GM23338 (cell line): Measurements from ENCODE around the gene BCAS3. TPM values are rescaled to one million over a fixed set of nuclear protein-coding genes. Genes with fewer than 3 reads are reported as not detected.

Experiments
- ATAC-seq: fragments of 200-7000 bp; cut with Tn5 transposase; 3 replicates; pipeline ENCODE4 v1.9.1; 2020
- DNase-seq: peaks from one replicate; pipeline ENCODE4 v3.0.0-alpha.2; 2015; ENCODE audit warnings: low spot score
- H2AFZ ChIP-seq: fragments of 200-600 bp; sonication (generic); 2 replicates; pipeline ENCODE4 v1.8.0; 2016; ENCODE audit warnings: antibody characterized with exemption, mild to moderate bottlenecking, moderate library complexity
- H3F3A ChIP-seq: fragments of 200-600 bp; sonication (generic); replicated peaks from 2 replicates; pipeline ENCODE4 v1.8.0; 2017; ENCODE audit warnings: antibody characterized with exemption, mixed run types, low read depth
- H3K27ac ChIP-seq: fragments of 200-600 bp; sonication (generic); 2 replicates; pipeline ENCODE4 v1.6.1; 2016; ENCODE audit warnings: low read depth
- H3K27me3 ChIP-seq: fragments of 200-600 bp; sonication (generic); 2 replicates; pipeline ENCODE4 v1.8.0; 2016; ENCODE audit warnings: mild to moderate bottlenecking, mixed run types, moderate library complexity; ENCODE audit not compliant: insufficient read depth
- H3K36me3 ChIP-seq: fragments of 200-600 bp; sonication (generic); 2 replicates; pipeline ENCODE4 v1.8.0; 2016; ENCODE audit warnings: mild to moderate bottlenecking; ENCODE audit not compliant: insufficient read depth
- H3K4me1 ChIP-seq: fragments of 200-600 bp; sonication (generic); 2 replicates; pipeline ENCODE4 v1.8.0; 2016; ENCODE audit warnings: mild to moderate bottlenecking, moderate library complexity; ENCODE audit not compliant: insufficient read depth
- H3K4me2 ChIP-seq: fragments of 200-600 bp; sonication (generic); 2 replicates; pipeline ENCODE4 v1.7.1; 2017; ENCODE audit warnings: mixed run types
- H3K4me3 ChIP-seq: fragments of 200-600 bp; sonication (generic); 2 replicates; pipeline ENCODE4 v1.6.1; 2016; ENCODE audit warnings: mixed run types
- H3K79me2 ChIP-seq: fragments of 200-600 bp; sonication (generic); replicated peaks from 2 replicates; pipeline ENCODE4 v1.8.0; 2017; ENCODE audit warnings: mild to moderate bottlenecking; ENCODE audit not compliant: insufficient read depth
- H3K9me2 ChIP-seq: fragments of 200-600 bp; sonication (generic); 2 replicates; pipeline ENCODE4 v1.8.0; 2017; ENCODE audit not compliant: insufficient read depth
- H4K20me1 ChIP-seq: fragments of 200-600 bp; sonication (generic); replicated peaks from 2 replicates; pipeline ENCODE4 v1.8.0; 2017; ENCODE audit warnings: mild to moderate bottlenecking; ENCODE audit not compliant: insufficient read depth
- H3K27ac Mint-ChIP-seq: 2 replicates; pipeline ENCODE4 v1.8.0; 2020; ENCODE audit warnings: inconsistent platforms, mild to moderate bottlenecking, moderate library complexity, mixed read lengths
- H3K27me3 Mint-ChIP-seq: 3 replicates; pipeline ENCODE4 v1.8.0; 2022; ENCODE audit warnings: low read depth, mild to moderate bottlenecking, moderate library complexity, mixed read lengths, inconsistent platforms; ENCODE audit not compliant: insufficient read depth, poor library complexity
- H3K36me3 Mint-ChIP-seq: 3 replicates; pipeline ENCODE4 v1.8.0; 2021; ENCODE audit warnings: low read depth, mild to moderate bottlenecking, inconsistent platforms, moderate library complexity, mixed read lengths
- H3K4me1 Mint-ChIP-seq: 3 replicates; pipeline ENCODE4 v1.8.0; 2020; ENCODE audit warnings: mild to moderate bottlenecking, inconsistent platforms, mixed read lengths
- H3K4me3 Mint-ChIP-seq: 3 replicates; pipeline ENCODE4 v1.8.0; 2021; ENCODE audit warnings: moderate library complexity, mild to moderate bottlenecking, inconsistent platforms, mixed read lengths
- H3K9me3 Mint-ChIP-seq: 3 replicates; pipeline ENCODE4 v1.8.0; 2020; ENCODE audit warnings: moderate library complexity, mild to moderate bottlenecking, inconsistent platforms, mixed read lengths
- ETS1 ChIP-seq: IDR thresholded peaks from 2 replicates; pipeline ENCODE4 v1.6.1; 2016; ENCODE audit warnings: antibody characterized with exemption
- EZH2 ChIP-seq: fragments of 200-600 bp; sonication (generic); IDR thresholded peaks from one replicate; pipeline ENCODE4 v1.8.0; 2017; ENCODE audit warnings: antibody characterized with exemption, mild to moderate bottlenecking, low read depth; ENCODE audit not compliant: unreplicated experiment
- REST ChIP-seq: IDR thresholded peaks from one replicate; pipeline ENCODE4 v1.6.1; 2018; ENCODE audit warnings: antibody characterized with exemption; ENCODE audit not compliant: unreplicated experiment
- ZNF331 ChIP-seq: fragments of 250-450 bp; sonication (Bioruptor Pico); IDR thresholded peaks from 2 replicates; pipeline ENCODE4 v1.5.0; 2020; ENCODE audit warnings: low read depth, mild to moderate bottlenecking, moderate library complexity
- ZNF462 ChIP-seq: fragments of 250-450 bp; sonication (Bioruptor Pico); IDR thresholded peaks from 2 replicates; pipeline ENCODE4 v1.5.0; 2020; ENCODE audit warnings: mild to moderate bottlenecking, moderate library complexity
- polyA plus RNA-seq: library from polyadenylated mRNA; unstranded; fragments of >200 nt; fragmentation: Nextera tagmentation; extraction: Ambion mirVana; gene quantifications from 2 replicates; pipeline ENCODE4 v1.2.1, GENCODE V29; 2016
- total RNA-seq: library from RNA; depleted of rRNA; stranded (reverse); fragments of >200 nt; shearing (Covaris generic); gene quantifications from 2 replicates; pipeline ENCODE4 v1.2.3, GENCODE V29; 2014

BCAS3 gene
- total and polyA plus RNA-seq, 2 experiments from 2014 or later, result 8.2 to 28.0 TPM

DNA sequence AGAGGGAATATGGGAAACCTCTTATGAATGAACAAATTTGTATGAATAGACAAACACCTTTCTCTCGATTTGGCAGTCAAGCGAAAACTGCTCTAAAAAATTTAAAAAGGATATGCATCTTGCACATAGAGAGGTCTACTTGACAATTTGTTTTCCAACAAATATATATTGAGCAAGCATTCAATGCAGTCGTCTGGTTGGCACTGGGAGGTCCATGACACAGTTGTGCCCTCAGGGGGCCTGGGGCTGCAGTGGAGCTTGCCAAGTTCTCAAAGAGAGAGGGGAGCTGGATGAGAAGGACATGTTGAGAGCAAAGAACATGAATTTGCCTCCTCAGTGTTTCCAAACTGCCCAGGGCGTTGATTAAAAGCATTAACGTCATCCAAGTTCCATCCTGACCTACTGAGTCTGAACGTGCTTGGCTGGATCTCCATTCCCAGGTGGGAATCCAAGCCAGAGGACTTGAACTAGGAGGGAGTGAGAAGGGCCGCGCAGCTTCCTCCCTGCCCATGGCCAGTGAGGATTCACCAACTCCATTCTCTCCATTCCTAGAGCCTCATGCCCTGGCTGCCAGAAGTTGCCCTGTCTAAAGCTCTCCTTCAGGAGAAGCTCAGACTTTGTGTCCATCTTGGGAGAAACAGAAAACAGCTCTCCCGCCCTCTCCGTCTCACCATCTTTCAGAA is 746.5 kb downstream of the BCAS3 start (continued):
- no peak for TF ChIP-seq REST

- 0 out of 2 replicates have a peak, but pooled peaks cover 4% of the 10 kb centered on the region for H3K27me3 ChIP-seq
- no peak overlapping the region for H3K4me2 ChIP-seq
- H3K9me3 Mint-ChIP-seq, result no peaks in the 10 kb centered on the region
- no peaks in the 10 kb centered on the region for H3K79me2 ChIP-seq
- H3K27ac Mint-ChIP-seq, result no peak overlapping the region
- H3K27me3 Mint-ChIP-seq, result peaks cover 9% of the 10 kb centered on the region
- no peaks in the 10 kb centered on the region for H3K36me3 Mint-ChIP-seq
- no peaks in the 10 kb centered on the region for H4K20me1 ChIP-seq
- H3K4me1 ChIP-seq, result no peaks in the 10 kb centered on the region
- H3K4me3 ChIP-seq, result no peak overlapping the region
- H3K27ac ChIP-seq, result no peak overlapping the region
- no peak overlapping the region for H3K4me3 Mint-ChIP-seq
- no peaks in the 10 kb centered on the region for H3K36me3 ChIP-seq
- H3F3A ChIP-seq, result no peaks in the 10 kb centered on the region
- peak overlapping the region; percentile 88 for H2AFZ ChIP-seq
- ATAC-seq (peak; percentile 96), DNase-seq (peak; percentile 77)
- peaks cover 7% of the 10 kb centered on the region; the same call in 1 of the 3 replicates for H3K4me1 Mint-ChIP-seq
- H3K9me2 ChIP-seq, result no peaks in the 10 kb centered on the region
- TF ChIP-seq ZNF462 (CRISPR knock-in tag) (no peak), ZNF331 (CRISPR knock-in tag) (no peak), EZH2 (peak; percentile 20), ETS1 (no peak), REST (no peak)
These were observed 748.2 kb downstream of the BCAS3 start for GRCh38 chr17:61425682-61426481.
